HG02759 (cell line): ENCODE results near the gene LRRC17.
"Not testable (repeated sequence)": the region's sequence is repeated elsewhere in the genome, so short reads cannot be mapped to it uniquely, and the experiment has no call there.

Source experiments
- ATAC-seq: cut with Tn5 transposase; IDR thresholded peaks from one replicate; pipeline ENCODE4 v1.9.1; 2021; ENCODE audit warnings: mild to moderate bottlenecking, moderate library complexity; ENCODE audit not compliant: unreplicated experiment

Gene LRRC17

GRCh38 chr7:102897211-102897631, 15.6 kb upstream of the LRRC17 start:
- ATAC-seq: no peak

GRCh38 chr7:102897856-102898531, 14.8 kb upstream of the LRRC17 start:
- no peak for ATAC-seq

DNA sequence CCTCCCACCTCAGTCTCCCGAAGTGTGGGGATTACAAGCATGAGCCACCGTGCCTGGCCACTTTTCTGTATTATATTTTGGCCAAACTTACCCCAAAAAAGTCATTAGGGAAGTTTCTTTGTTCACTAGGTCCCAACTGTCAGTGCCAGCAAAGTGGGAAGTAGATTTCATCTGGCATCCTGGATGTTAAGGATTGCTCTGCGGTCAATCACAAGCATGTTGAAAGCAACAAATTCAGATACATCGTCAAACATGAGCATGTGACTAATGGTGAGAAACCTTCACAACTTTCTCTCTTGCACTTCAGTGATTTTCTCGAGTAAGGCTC, 14.3 kb upstream of the LRRC17 start:
- ATAC-seq: no peak

DNA sequence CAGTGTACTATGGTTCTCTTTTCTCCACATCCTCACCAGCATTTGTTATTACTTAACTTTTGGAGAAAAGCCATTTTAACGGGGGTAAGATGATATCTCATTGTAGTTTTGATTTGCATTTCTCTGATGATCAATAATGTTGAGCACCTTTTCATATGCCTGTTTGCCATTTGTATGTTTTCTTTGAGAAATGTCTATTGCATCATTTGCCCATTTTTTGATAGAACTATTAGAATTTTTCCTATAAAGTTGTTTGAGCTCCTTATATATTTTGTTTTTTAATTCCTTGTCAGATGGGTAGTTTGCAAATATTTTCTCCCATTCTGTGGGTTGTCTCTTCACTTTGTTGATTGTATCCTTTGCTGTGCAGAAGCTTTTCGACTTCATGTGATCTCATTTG, 10.7 kb upstream of the LRRC17 start:
- ATAC-seq: not testable (repeated sequence)

GRCh38 chr7:102903576-102903975, 9.2 kb upstream of the LRRC17 start:
- ATAC-seq: not testable (repeated sequence)

DNA sequence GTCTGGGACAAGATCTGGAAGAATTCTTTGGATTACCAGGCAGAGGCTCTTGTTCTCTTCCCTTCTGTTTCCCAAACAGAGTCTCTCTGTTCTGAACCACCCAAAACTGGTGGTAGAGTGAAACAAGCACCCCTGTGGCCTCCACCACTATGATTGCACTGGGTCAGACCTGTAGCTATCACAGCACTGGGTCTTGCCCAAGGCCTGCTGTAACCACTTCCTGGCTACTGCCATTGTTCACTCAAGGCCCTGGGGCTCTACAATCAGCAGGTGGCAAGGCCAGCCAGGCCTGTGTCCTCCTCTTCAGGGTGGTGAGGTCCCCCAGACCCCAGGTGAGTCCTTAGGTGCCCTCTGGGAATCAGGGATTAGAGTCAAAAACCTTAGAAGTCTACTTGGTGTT, 4.1 kb upstream of the LRRC17 start:
- no peak for ATAC-seq

DNA sequence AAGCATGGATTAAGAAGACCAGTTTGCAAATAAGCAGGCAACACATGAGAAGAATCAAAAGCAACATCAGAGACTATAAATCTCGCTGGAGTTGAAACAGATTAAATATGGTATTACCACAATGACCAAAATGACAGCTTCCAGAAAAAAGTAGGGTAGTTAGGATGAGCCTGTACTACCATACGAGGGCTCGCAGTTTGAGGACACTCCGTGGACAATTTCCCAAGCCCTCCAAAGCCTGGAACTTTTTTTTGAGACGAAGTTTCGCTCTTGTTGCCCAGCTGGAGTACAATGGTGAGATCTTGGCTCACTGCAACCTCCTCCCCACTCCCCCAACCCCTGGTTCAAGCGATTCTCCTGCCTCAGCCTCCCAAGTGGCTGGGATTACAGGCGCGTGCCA, 1.0 kb downstream of the LRRC17 start:
- ATAC-seq: no peak

- no peak for ATAC-seq
Observed at GRCh38 chr7:102914585-102914984, 1.8 kb downstream of the LRRC17 start.

GRCh38 chr7:102916426-102916825, 3.6 kb downstream of the LRRC17 start:
- no peak for ATAC-seq

DNA sequence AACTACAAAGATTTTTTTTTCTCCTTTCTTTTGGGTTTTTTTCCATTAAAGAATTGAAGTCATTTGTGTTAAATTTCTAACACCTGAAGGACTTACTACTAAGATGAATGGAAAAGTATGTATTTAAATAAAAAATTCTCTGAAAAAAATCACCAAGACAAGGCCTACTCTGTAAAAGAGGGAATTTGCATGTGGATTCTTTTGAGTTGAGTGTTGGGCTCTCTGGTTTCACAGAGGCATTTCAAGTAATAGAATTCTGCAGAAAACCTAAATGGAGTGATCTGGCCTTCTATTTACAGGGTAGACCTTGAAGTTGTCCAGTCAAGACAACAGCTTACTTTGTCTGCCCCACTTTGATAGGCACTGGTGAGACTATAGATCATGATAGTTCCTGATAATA, 4.1 kb downstream of the LRRC17 start:
- ATAC-seq: no peak

- ATAC-seq: no peak
Observed at GRCh38 chr7:102917436-102918353, 4.9 kb downstream of the LRRC17 start.

DNA sequence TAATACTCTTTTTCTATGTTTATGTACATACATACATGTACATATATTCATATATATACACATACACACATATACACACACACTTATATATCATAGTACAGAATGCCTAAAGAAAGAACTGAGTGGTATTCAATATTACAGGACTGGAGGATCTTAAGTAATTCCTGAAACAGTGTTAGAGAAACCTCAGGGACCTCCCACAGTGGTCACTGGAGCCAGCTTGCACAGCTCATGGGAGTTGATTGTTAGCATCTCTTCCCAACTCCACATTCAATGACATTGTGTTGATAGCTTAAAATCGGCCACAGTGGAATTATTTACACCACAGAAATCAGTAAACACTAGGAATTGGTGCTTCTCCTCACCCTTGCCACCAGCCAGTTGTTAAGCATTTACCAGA, 6.0 kb downstream of the LRRC17 start:
- ATAC-seq: no peak

- ATAC-seq: no peak
Observed at GRCh38 chr7:102925976-102926782, 13.4 kb downstream of the LRRC17 start.

DNA sequence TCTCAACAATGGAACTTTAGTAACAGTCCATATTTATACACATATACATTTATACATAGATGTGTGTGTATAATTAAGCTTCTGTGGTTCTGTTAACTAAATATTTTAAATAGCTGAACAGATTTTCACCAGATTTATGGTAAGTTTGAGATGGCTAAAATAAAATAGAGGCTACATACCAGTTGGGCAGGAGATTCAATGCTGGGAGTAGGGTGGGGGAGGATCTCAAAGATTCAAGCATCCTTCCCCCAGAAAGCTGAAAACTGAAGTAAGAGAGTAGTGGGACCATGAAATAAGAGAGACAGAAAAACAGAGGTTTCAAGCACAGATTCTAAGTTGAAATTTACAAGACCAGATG, 14.0 kb downstream of the LRRC17 start:
- ATAC-seq: no peak

- no peak for ATAC-seq
Observed at GRCh38 chr7:102927312-102927933, 14.6 kb downstream of the LRRC17 start.

- ATAC-seq: no peak
Observed at GRCh38 chr7:102931757-102932156, 19.0 kb downstream of the LRRC17 start.

DNA sequence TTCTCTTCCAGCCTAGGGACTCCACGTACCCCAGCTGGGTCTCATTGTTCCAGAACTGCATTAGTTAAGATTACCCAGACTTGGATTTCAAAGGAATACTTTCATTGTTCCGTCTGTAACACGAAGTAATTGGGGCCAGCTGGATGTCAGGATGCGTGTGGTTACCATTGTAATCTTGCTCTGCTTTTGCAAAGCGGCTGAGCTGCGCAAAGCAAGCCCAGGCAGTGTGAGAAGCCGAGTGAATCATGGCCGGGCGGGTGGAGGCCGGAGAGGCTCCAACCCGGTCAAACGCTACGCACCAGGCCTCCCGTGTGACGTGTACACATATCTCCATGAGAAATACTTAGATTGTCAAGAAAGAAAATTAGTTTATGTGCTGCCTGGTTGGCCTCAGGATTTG, 21.0 kb downstream of the LRRC17 start:
- no peak for ATAC-seq

GRCh38 chr7:102934239-102934638, 21.4 kb downstream of the LRRC17 start:
- ATAC-seq: no peak

DNA sequence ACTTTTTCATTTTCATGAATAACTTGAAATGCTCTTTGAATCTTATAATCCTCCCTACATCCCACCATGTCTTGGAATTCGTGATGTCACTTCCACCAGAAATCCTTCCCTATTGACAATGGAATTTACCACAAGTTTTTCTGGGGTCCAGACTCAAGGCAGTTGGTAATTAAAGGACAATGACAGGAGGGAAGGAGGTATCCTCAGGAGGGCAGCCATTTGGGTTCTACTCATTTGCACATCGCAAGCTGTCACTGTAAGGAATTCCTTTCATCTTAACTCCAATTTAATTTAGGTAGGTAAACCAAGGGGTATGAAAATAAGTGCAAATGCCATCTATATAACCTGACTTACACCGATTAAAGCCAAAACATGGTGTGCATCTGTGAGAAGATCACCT, 21.9 kb downstream of the LRRC17 start:
- no peak for ATAC-seq

GRCh38 chr7:102935450-102936115, 22.8 kb downstream of the LRRC17 start:
- no peak for ATAC-seq

- ATAC-seq: no peak
Observed at GRCh38 chr7:102938679-102939078, 25.9 kb downstream of the LRRC17 start.
